WTC11 (cell line): Measurements from ENCODE around the gene TEX26. TPM values are rescaled to one million over a fixed set of nuclear protein-coding genes. Genes with fewer than 3 reads are reported as not detected.

Experiments used
- ATAC-seq: fragments of 200-7000 bp; cut with Tn5 transposase; 2 replicates; pipeline ENCODE4 v1.10.0; 2021; ENCODE audit warnings: mild to moderate bottlenecking, moderate library complexity
- CTCF ChIA-PET: fragments of 300-600 bp; sonication (Branson Sonifier 250); formaldehyde crosslinking; loops from one replicate; lab custom pipeline; 2021; ENCODE audit warnings: antibody characterized with exemption; lab: Charles Lee
- POLR2A ChIA-PET: fragments of 350-600 bp; sonication (Branson Sonifier 250); formaldehyde crosslinking; loops from one replicate; lab custom pipeline; 2021; ENCODE audit warnings: antibody characterized with exemption; lab: Charles Lee
- DNase-seq: peaks from one replicate; pipeline ENCODE4 v3.0.0; 2021; ENCODE audit warnings: low spot score
- H3K27ac Mint-ChIP-seq: 2 replicates; pipeline ENCODE4 v1.8.0; 2021; ENCODE audit warnings: mixed read lengths
- H3K27me3 Mint-ChIP-seq: 2 replicates; pipeline ENCODE4 v1.8.0; 2021; ENCODE audit warnings: low read depth, mild to moderate bottlenecking, moderate library complexity, mixed read lengths
- H3K36me3 Mint-ChIP-seq: 2 replicates; pipeline ENCODE4 v1.8.0; 2021; ENCODE audit warnings: mixed read lengths
- H3K4me1 Mint-ChIP-seq: 2 replicates; pipeline ENCODE4 v1.8.0; 2022; ENCODE audit warnings: mixed read lengths
- H3K4me3 Mint-ChIP-seq: 2 replicates; pipeline ENCODE4 v1.8.0; 2021; ENCODE audit warnings: mild to moderate bottlenecking, moderate library complexity, mixed read lengths
- H3K9me3 Mint-ChIP-seq: 2 replicates; pipeline ENCODE4 v1.8.0; 2021; ENCODE audit warnings: mixed read lengths
- CDX4 ChIP-seq: fragments of 250-450 bp; sonication (Bioruptor Pico); IDR thresholded peaks from 2 replicates; pipeline ENCODE4 v1.9.0; 2021; ENCODE audit warnings: moderate library complexity, mild to moderate bottlenecking, inconsistent platforms, borderline replicate concordance
- CREB1 ChIP-seq: sonication (generic); formaldehyde crosslinking; IDR thresholded peaks from 2 replicates; pipeline ENCODE4 v1.8.0; 2023; ENCODE audit warnings: mild to moderate bottlenecking, missing genetic modification reagents
- E2F4 ChIP-seq: sonication (generic); formaldehyde crosslinking; IDR thresholded peaks from 2 replicates; pipeline ENCODE4 v1.8.1; 2022; ENCODE audit warnings: low read depth, mild to moderate bottlenecking, moderate library complexity, missing genetic modification reagents, borderline replicate concordance
- ERG ChIP-seq: fragments of 250-450 bp; sonication (Bioruptor Pico); IDR thresholded peaks from 2 replicates; pipeline ENCODE4 v1.8.0; 2021; ENCODE audit warnings: mild to moderate bottlenecking
- ETV6 ChIP-seq: sonication (generic); formaldehyde crosslinking; IDR thresholded peaks from 2 replicates; pipeline ENCODE4 v1.8.1; 2022; ENCODE audit warnings: mild to moderate bottlenecking, missing genetic modification reagents
- FOXP1 ChIP-seq: sonication (generic); formaldehyde crosslinking; IDR thresholded peaks from 2 replicates; pipeline ENCODE4 v1.8.0; 2022; ENCODE audit warnings: missing genetic modification reagents, mild to moderate bottlenecking, moderate library complexity, borderline replicate concordance
- GABPB1 ChIP-seq: sonication (generic); formaldehyde crosslinking; IDR thresholded peaks from 2 replicates; pipeline ENCODE4 v1.8.1; 2023; ENCODE audit warnings: mild to moderate bottlenecking, missing genetic modification reagents
- IRF1 ChIP-seq: sonication (generic); formaldehyde crosslinking; IDR thresholded peaks from 2 replicates; pipeline ENCODE4 v1.8.0; 2023; ENCODE audit warnings: missing genetic modification reagents
- KAT7 ChIP-seq: sonication (generic); formaldehyde crosslinking; IDR thresholded peaks from 2 replicates; pipeline ENCODE4 v1.8.1; 2023; ENCODE audit warnings: missing genetic modification reagents, mild to moderate bottlenecking, borderline replicate concordance
- NFATC4 ChIP-seq: fragments of 250-450 bp; sonication (Bioruptor Pico); IDR thresholded peaks from 2 replicates; pipeline ENCODE4 v1.9.0; 2021; ENCODE audit warnings: mild to moderate bottlenecking
- NFYB ChIP-seq: sonication (generic); formaldehyde crosslinking; conservative IDR thresholded peaks from 2 replicates; pipeline ENCODE4 v1.8.0; 2022; ENCODE audit warnings: low read depth, missing genetic modification reagents
- OVOL2 ChIP-seq: fragments of 250-450 bp; sonication (Bioruptor Pico); IDR thresholded peaks from 2 replicates; pipeline ENCODE4 v1.9.0; 2021; ENCODE audit warnings: mild to moderate bottlenecking, borderline replicate concordance
- PREB ChIP-seq: sonication (generic); formaldehyde crosslinking; IDR thresholded peaks from 2 replicates; pipeline ENCODE4 v1.8.1; 2022; ENCODE audit warnings: mild to moderate bottlenecking, missing genetic modification reagents, moderate library complexity, borderline replicate concordance
- RORB ChIP-seq: fragments of 250-450 bp; sonication (Bioruptor Pico); IDR thresholded peaks from 2 replicates; pipeline ENCODE4 v1.9.0; 2021; ENCODE audit warnings: mild to moderate bottlenecking
- SMAD4 ChIP-seq: sonication (generic); formaldehyde crosslinking; IDR thresholded peaks from 2 replicates; pipeline ENCODE4 v1.8.0; 2022; ENCODE audit warnings: mild to moderate bottlenecking, missing genetic modification reagents
- SOX15 ChIP-seq: fragments of 250-450 bp; sonication (Bioruptor Pico); IDR thresholded peaks from 2 replicates; pipeline ENCODE4 v1.9.0; 2021; ENCODE audit warnings: mild to moderate bottlenecking
- TEAD4 ChIP-seq: sonication (generic); formaldehyde crosslinking; IDR thresholded peaks from 2 replicates; pipeline ENCODE4 v1.8.0; 2022; ENCODE audit warnings: mild to moderate bottlenecking, missing genetic modification reagents
- ZNF232 ChIP-seq: sonication (generic); formaldehyde crosslinking; IDR thresholded peaks from 2 replicates; pipeline ENCODE4 v1.8.0; 2022; ENCODE audit warnings: mild to moderate bottlenecking, missing genetic modification reagents
- ZNF281 ChIP-seq: sonication (generic); formaldehyde crosslinking; IDR thresholded peaks from 2 replicates; pipeline ENCODE4 v1.8.0; 2023; ENCODE audit warnings: mild to moderate bottlenecking, missing genetic modification reagents
- ZNF416 ChIP-seq: fragments of 250-450 bp; sonication (Bioruptor Pico); IDR thresholded peaks from 2 replicates; pipeline ENCODE4 v1.9.0; 2021; ENCODE audit warnings: mild to moderate bottlenecking, inconsistent platforms
- total RNA-seq: library from RNA; stranded (reverse); gene quantifications from 3 replicates; pipeline ENCODE4 v1.2.3, GENCODE V29; 2021
- TF ChIP-seq, protein P1 (sequence below): sonication (generic); formaldehyde crosslinking; IDR thresholded peaks from 2 replicates; pipeline ENCODE4 v1.8.1; 2023; ENCODE audit warnings: mild to moderate bottlenecking, missing genetic modification reagents
- TF ChIP-seq, protein P2 (sequence below): sonication (generic); formaldehyde crosslinking; IDR thresholded peaks from 2 replicates; pipeline ENCODE4 v1.8.1; 2023; ENCODE audit warnings: mild to moderate bottlenecking, missing genetic modification reagents, moderate library complexity

Gene TEX26
- total RNA-seq, 1 experiment from 2014 or later: not detected

DNA sequence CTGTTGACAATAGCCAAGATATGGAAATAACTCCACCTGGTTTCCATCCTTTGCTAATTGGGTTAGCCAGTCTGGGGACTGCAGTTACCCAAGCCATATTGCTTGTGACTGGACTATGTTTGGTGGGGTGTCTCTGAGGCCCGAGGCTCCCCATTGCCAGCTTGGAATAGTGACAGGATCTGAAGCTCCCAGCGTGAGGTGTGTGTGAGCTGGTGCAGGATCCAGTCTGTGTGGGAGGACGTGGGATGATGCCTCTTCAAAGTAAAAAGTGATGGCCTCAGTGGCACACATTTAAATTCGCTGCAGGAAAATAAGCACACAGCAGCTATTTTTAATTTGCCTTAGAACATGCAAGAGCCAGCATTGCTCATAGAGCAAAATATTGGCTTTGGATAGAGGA is 75.0 kb downstream of the TEX26 start:
- Mint-ChIP-seq H3K4me1 (peaks cover 24% of the 10 kb centered on the region), H3K9me3 (no peaks in the 10 kb centered on the region)
- no peak for DNase-seq

GRCh38 chr13:31008400-31009115 is 76.1 kb downstream of the TEX26 start:
- Mint-ChIP-seq H3K36me3 (no peaks in the 10 kb centered on the region), H3K4me3 (no peak overlapping the region), H3K9me3 (no peaks in the 10 kb centered on the region), H3K27ac (no peak overlapping the region), H3K27me3 (no peaks in the 10 kb centered on the region; the same call in 1 of the 2 replicates), H3K4me1 (peaks cover 30% of the 10 kb centered on the region)
- ATAC-seq: no peak
- CTCF ChIA-PET: interaction anchor here (1.2 to 2.3 kb wide), 3 partner anchors 29 to 143 kb away, joined by 4 to 10 read pairs (median 5); no protein-coding TSS in a partner anchor
- no peak for DNase-seq
- POLR2A ChIA-PET: no interaction called here
- TF ChIP-seq FOXP1 (CRISPR knock-in tag): no peak
- no peak for TF ChIP-seq E2F4 (CRISPR knock-in tag)
- TF ChIP-seq IRF1 (CRISPR knock-in tag): no peak
- TF ChIP-seq NFATC4 (CRISPR knock-in tag): no peak
- no peak for TF ChIP-seq SMAD4 (CRISPR knock-in tag)
- no peak for TF ChIP-seq KAT7 (CRISPR knock-in tag)
- TF ChIP-seq RORB (CRISPR knock-in tag): no peak
- no peak for TF ChIP-seq ZNF416 (CRISPR knock-in tag)
- TF ChIP-seq GABPB1: no peak
- TF ChIP-seq NFYB: no peak
- TF ChIP-seq ERG (CRISPR knock-in tag): no peak

More for the DNA sequence above, 75.0 kb downstream of the TEX26 start:
- H3K27me3 Mint-ChIP-seq: no peaks in the 10 kb centered on the region; the same call in 1 of the 2 replicates
- no peak for TF ChIP-seq ETV6 (CRISPR knock-in tag)
- no peak for TF ChIP-seq ZNF281 (CRISPR knock-in tag)
- no peak for TF ChIP-seq OVOL2 (CRISPR knock-in tag)
- TF ChIP-seq, protein P1, sequence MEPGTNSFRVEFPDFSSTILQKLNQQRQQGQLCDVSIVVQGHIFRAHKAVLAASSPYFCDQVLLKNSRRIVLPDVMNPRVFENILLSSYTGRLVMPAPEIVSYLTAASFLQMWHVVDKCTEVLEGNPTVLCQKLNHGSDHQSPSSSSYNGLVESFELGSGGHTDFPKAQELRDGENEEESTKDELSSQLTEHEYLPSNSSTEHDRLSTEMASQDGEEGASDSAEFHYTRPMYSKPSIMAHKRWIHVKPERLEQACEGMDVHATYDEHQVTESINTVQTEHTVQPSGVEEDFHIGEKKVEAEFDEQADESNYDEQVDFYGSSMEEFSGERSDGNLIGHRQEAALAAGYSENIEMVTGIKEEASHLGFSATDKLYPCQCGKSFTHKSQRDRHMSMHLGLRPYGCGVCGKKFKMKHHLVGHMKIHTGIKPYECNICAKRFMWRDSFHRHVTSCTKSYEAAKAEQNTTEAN (CRISPR knock-in tag): no peak
- no peak for TF ChIP-seq ZNF232 (CRISPR knock-in tag)
- no peak for TF ChIP-seq RORB (CRISPR knock-in tag)
- no peak for TF ChIP-seq TEAD4 (CRISPR knock-in tag)
- TF ChIP-seq FOXP1 (CRISPR knock-in tag): no peak
- no peak for TF ChIP-seq SOX15
- no peak for TF ChIP-seq CREB1 (CRISPR knock-in tag)
- TF ChIP-seq CDX4 (CRISPR knock-in tag): no peak
- TF ChIP-seq PREB (CRISPR knock-in tag): no peak
- TF ChIP-seq, protein P2, sequence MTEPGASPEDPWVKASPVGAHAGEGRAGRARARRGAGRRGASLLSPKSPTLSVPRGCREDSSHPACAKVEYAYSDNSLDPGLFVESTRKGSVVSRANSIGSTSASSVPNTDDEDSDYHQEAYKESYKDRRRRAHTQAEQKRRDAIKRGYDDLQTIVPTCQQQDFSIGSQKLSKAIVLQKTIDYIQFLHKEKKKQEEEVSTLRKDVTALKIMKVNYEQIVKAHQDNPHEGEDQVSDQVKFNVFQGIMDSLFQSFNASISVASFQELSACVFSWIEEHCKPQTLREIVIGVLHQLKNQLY (CRISPR knock-in tag): no peak
- H3K27ac Mint-ChIP-seq: no peak overlapping the region
- ChIA-PET CTCF (interaction anchor here (1.2 to 2.3 kb wide), 3 partner anchors 28 to 142 kb away, joined by 4 to 10 read pairs (median 5); no protein-coding TSS in a partner anchor), POLR2A (no interaction called here)
- no peak overlapping the region for H3K4me3 Mint-ChIP-seq
- H3K36me3 Mint-ChIP-seq: no peaks in the 10 kb centered on the region
- ATAC-seq: no peak
